HepG2 (cell line): ENCODE results near the gene UTP4. TPM values are rescaled to one million over a fixed set of nuclear protein-coding genes. Genes with fewer than 3 reads are reported as not detected.

Experiments
- ATAC-seq: fragments of 200-7000 bp; cut with Tn5 transposase; 3 replicates; pipeline ENCODE4 v1.9.1; 2020; ENCODE audit warnings: mild to moderate bottlenecking, moderate library complexity
- BruUV-seq: library from RNA; stranded (reverse); fragments of 400-500 nt; replicated peaks from 2 replicates; lab custom pipeline; 2021; lab: Mats Ljungman, UMichigan
- CTCF ChIA-PET: fragments of 300-600 bp; formaldehyde crosslinking; extraction: SDS; loops from one replicate; lab custom pipeline; 2021; ENCODE audit warnings: low total read pairs, inconsistent platforms, low intra/inter-chr PET ratio; lab: Yijun Ruan, JAX
- POLR2A ChIA-PET: fragments of 350-600 bp; sonication (Branson Sonifier 250); formaldehyde crosslinking; loops from one replicate; lab custom pipeline; 2020; ENCODE audit warnings: antibody characterized with exemption, inconsistent platforms; lab: Yijun Ruan, JAX
- DNase-seq: peaks from one replicate; pipeline ENCODE4 v3.0.0-alpha.2; 2015; ENCODE audit warnings: low spot score
- FAIRE-seq: peaks from 3 replicates; lab custom pipeline; 2011; peaks lifted over from hg19 to GRCh38; lab: Jason Lieb, UNC
- H2AFZ ChIP-seq: one replicate; pipeline ENCODE4 v1.6.1; 2011; ENCODE audit warnings: low read length, inconsistent platforms
- H3K27ac ChIP-seq: fragments of 300-600 bp; 3 replicates; pipeline ENCODE4 v1.8.0; 2011; ENCODE audit warnings: mixed run types, mild to moderate bottlenecking, mixed read lengths, low read length, inconsistent platforms; ENCODE audit not compliant: insufficient read depth; ENCODE audit errors: extremely low read length
- H3K27me3 ChIP-seq, 2 experiments: fragments of 200-600 bp in 1 of 2; 2 replicates in 1 of 2; 3 replicates in 1 of 2; pipeline versions ENCODE4 v1.6.0 to v1.8.0; 2011; ENCODE audit warnings: low read length in 2 of 2, mild to moderate bottlenecking in 2 of 2, moderate library complexity in 2 of 2, inconsistent platforms in 1 of 2; ENCODE audit not compliant: insufficient read depth in 2 of 2, control insufficient read depth in 1 of 2
- H3K36me3 ChIP-seq, 2 experiments: fragments of 200-600 bp in 1 of 2; replicated peaks in 1 of 2; 2 replicates in 1 of 2; 3 replicates in 1 of 2; pipeline versions ENCODE4 v1.5.1 to v1.8.0; 2011; ENCODE audit warnings: low read length in 2 of 2, inconsistent platforms in 1 of 2; ENCODE audit not compliant: insufficient read depth in 2 of 2, control insufficient read depth in 1 of 2
- H3K4me1 ChIP-seq: 2 replicates; pipeline ENCODE4 v1.5.1; 2012; ENCODE audit warnings: low read length, inconsistent platforms; ENCODE audit not compliant: insufficient read depth
- H3K4me2 ChIP-seq: 2 replicates; pipeline ENCODE4 v1.6.0; 2011; ENCODE audit warnings: low read depth, low read length, inconsistent platforms
- H3K4me3 ChIP-seq, 3 experiments: fragments of 200-600 bp in 1 of 3; sonication (generic), shearing (Covaris generic) in 1 of 3; replicated peaks in 1 of 3; 2 replicates each; pipeline ENCODE4 v1.5.1; 2011 to 2016; ENCODE audit warnings: low read length in 3 of 3, inconsistent platforms in 2 of 3, low read depth in 2 of 3, mild to moderate bottlenecking in 2 of 3, control low read depth in 1 of 3, mixed read lengths in 1 of 3; ENCODE audit not compliant: insufficient read depth in 1 of 3
- H3K79me2 ChIP-seq: one replicate; pipeline ENCODE4 v1.6.1; 2011; ENCODE audit warnings: low read length, inconsistent platforms; ENCODE audit not compliant: insufficient read depth
- H3K9ac ChIP-seq: 2 replicates; pipeline ENCODE4 v1.6.0; 2011; ENCODE audit warnings: mild to moderate bottlenecking, low read depth, low read length, inconsistent platforms; ENCODE audit not compliant: insufficient read depth
- H3K9me3 ChIP-seq: 2 replicates; pipeline ENCODE4 v1.5.1; 2012; ENCODE audit warnings: mild to moderate bottlenecking, low read length
- H4K20me1 ChIP-seq: 2 replicates; pipeline ENCODE4 v1.6.0; 2011; ENCODE audit warnings: inconsistent platforms, mild to moderate bottlenecking, low read length, moderate library complexity; ENCODE audit not compliant: insufficient read depth
- MAFK ChIP-seq, 2 experiments: IDR thresholded peaks in 1 of 2; conservative IDR thresholded peaks in 1 of 2; 2 replicates each; pipeline ENCODE4 v1.6.1; 2011; ENCODE audit warnings: improper control_type of control experiment in 2 of 2, low read length in 2 of 2
- PCBP2 ChIP-seq: fragments of 200-400 bp; formaldehyde crosslinking; optimal IDR thresholded peaks from 2 replicates; pipeline ENCODE3; 2018; ENCODE audit warnings: low read length, low read depth; ENCODE audit not compliant: poor library complexity, severe bottlenecking
- SALL2 ChIP-seq: sonication (generic); formaldehyde crosslinking; IDR thresholded peaks from 2 replicates; pipeline ENCODE4 v1.8.1; 2023; ENCODE audit warnings: mild to moderate bottlenecking, missing genetic modification reagents, inconsistent platforms
- THYN1 ChIP-seq: sonication (generic); formaldehyde crosslinking; IDR thresholded peaks from 2 replicates; pipeline ENCODE4 v1.8.1; 2023; ENCODE audit warnings: low read depth, mild to moderate bottlenecking, moderate library complexity, missing genetic modification reagents, borderline replicate concordance
- WGBS: methylation state at CpG from one replicate; pipeline ENCODE4 v1.1.6; 2017; ENCODE audit warnings: low lambda C conversion rate; 5-methylcytosine and 5-hydroxymethylcytosine counted together
- in situ Hi-C: cut with HindIII; loops from 2 replicates; pipeline ENCODE4 v1.10.0; 2017; ENCODE audit warnings: low pct_unique_long_range_greater_than_20kb; ENCODE audit not compliant: extremely low pct_ligation_motif_present
- intact Hi-C: fragments of 100-400 bp; cut with micrococcal nuclease; formaldehyde crosslinking; loops from one replicate; pipeline ENCODE4 v1.10.0; 2022; ENCODE audit not compliant: unreplicated experiment
- polyA plus RNA-seq, 8 experiments: library from polyadenylated mRNA; depleted of rRNA in 3 of 8; stranded (reverse) in 7 of 8; unstranded in 1 of 8; fragments of >200 nt; fragmentation: Illumina TruSeq in 4 of 8; extraction: Trizol in 4 of 8; gene quantifications; 2 replicates each; pipeline versions ENCODE4 v1.2.1 to v1.2.3, GENCODE V29; 2011 to 2016; ENCODE audit warnings: low read depth in 4 of 8, missing spikeins in 1 of 8, mixed read lengths in 1 of 8; ENCODE audit not compliant: insufficient read depth in 1 of 8
- total RNA-seq, 5 experiments: library from RNA; depleted of rRNA; stranded (reverse); fragments of >200 nt; fragmentation: Illumina TruSeq; extraction: Trizol; gene quantifications; 2 replicates each; pipeline ENCODE4 v1.2.3, GENCODE V29; 2016; ENCODE audit warnings: low read depth in 1 of 5

Gene UTP4
- total and polyA plus RNA-seq, 2 of the 13 experiments (the other 11 are each of a cell fraction or from before 2014, with no cell fraction given), result 30.0 to 85.8 TPM

- BruUV-seq, result no TSS peak
- FAIRE-seq, result no peak
- Histone ChIP-seq H3K4me2 (no peak overlapping the region), H3K27ac (no peak overlapping the region), H3K9me3 (no peaks in the 10 kb centered on the region), H3K9ac (no peak overlapping the region), H4K20me1 (no peaks in the 10 kb centered on the region), H3K4me3 (no peak overlapping the region), H3K36me3 (no peaks in the 10 kb centered on the region; a peak in 1 of 5 replicates), H3K27me3 (no peaks in the 10 kb centered on the region), H2AFZ (no peak overlapping the region), H3K79me2 (no peaks in the 10 kb centered on the region), H3K4me1 (peaks cover 24% of the 10 kb centered on the region)
- CTCF ChIA-PET, result no interaction called here
- no peak for ATAC-seq
- in situ Hi-C loops (no loop called here), intact Hi-C loops (no loop called here)
- no peak for TF ChIP-seq SALL2 (CRISPR knock-in tag)
- peak; percentile 29 for TF ChIP-seq PCBP2
- no peak for DNase-seq
- POLR2A ChIA-PET, result interaction anchor here (1.1 kb wide), 1 partner anchor 8 kb away, joined by 4 read pairs; no protein-coding TSS in a partner anchor
Measured at GRCh38 chr16:69180011-69180338, 47.5 kb downstream of the UTP4 start.

DNA sequence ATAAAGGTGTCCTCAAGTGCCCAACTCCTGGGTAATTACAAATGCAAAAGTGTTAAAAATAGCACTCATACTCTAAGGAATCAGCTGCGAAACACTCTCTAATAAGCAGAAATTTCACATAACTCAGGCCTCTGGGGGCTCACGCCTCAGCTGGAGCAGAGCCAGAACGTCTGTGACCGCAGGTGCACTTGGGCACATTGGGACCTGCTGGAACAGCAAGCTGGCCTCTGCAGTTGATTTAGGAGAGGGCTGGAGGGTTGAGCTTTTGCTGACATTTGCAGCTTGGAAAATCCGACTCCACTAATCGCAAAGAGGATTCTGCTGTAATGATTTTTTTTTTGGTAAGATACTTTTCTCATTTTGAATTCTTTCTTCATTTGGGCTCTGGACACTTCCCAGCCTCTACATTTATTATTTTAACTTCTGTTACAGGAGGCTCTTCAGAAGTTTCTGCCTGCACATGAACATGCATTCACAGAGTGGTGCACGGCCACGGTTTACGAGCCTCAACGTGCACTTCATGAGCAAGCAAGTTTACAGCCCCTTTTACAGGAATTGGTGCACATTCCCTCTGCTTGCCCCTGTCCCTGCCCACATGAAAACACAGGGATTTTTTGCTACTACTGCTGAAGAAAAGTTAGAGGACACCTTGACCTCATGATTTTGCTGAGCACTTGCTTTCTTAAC is 50.4 kb downstream of the UTP4 start:
- ATAC-seq (no peak), DNase-seq (no peak), FAIRE-seq (no peak)
- peaks cover 3% of the 10 kb centered on the region for H3K79me2 ChIP-seq
- H3K9me3 ChIP-seq, result no peaks in the 10 kb centered on the region
- TF ChIP-seq MAFK (conservative IDR thresholded peaks at IDR 0.05 in 1 of 2, IDR thresholded peaks at IDR 0.05 in 1 of 2; ENCODE audit: low read length in 2 of 2) (0 out of 4 replicates have a peak, but pooled peaks of 1 of the 2 experiments have one; percentile 12), THYN1 (CRISPR knock-in tag) (no peak)
- intact Hi-C loops (no loop called here), in situ Hi-C loops (no loop called here)
- 89% methylated on average over 10 of the region's 10 CpGs for WGBS
- peaks cover 33% of the 10 kb centered on the region for H3K4me1 ChIP-seq
- no peak overlapping the region for H2AFZ ChIP-seq
- H3K27me3 ChIP-seq, result no peaks in the 10 kb centered on the region; a peak in 1 of 5 replicates
- ChIA-PET POLR2A (interaction anchor here (0.7 kb wide), 1 partner anchor 871 kb away, joined by 4 read pairs; no protein-coding TSS in a partner anchor), CTCF (no interaction called here)
- H3K27ac ChIP-seq, result no peak overlapping the region
- H3K4me2 ChIP-seq, result no peak overlapping the region
- H3K9ac ChIP-seq, result no peak overlapping the region
- no peaks in the 10 kb centered on the region for H3K36me3 ChIP-seq
- no peak overlapping the region for H3K4me3 ChIP-seq
- no peaks in the 10 kb centered on the region for H4K20me1 ChIP-seq
- no TSS peak for BruUV-seq
